Endothelial cell (in vitro differentiated cells): ENCODE data around the gene SHF. TPM values are rescaled to one million over a fixed set of nuclear protein-coding genes. Genes with fewer than 3 reads are reported as not detected.
A peak's percentile ranks its signal among the peaks of the same experiment; 100 is the strongest.

Experiments
- DNase-seq: peaks from one replicate; pipeline ENCODE4 v3.0.0; 2021; ENCODE audit warnings: low spot score
- H3K27ac Mint-ChIP-seq: one replicate; pipeline ENCODE4 v1.8.0; 2021; ENCODE audit warnings: mixed read lengths, inconsistent platforms; ENCODE audit not compliant: unreplicated experiment
- H3K27me3 Mint-ChIP-seq: one replicate; pipeline ENCODE4 v1.8.0; 2021; ENCODE audit warnings: mild to moderate bottlenecking, moderate library complexity, mixed read lengths, inconsistent platforms; ENCODE audit not compliant: unreplicated experiment
- H3K36me3 Mint-ChIP-seq: one replicate; pipeline ENCODE4 v1.8.0; 2021; ENCODE audit warnings: mild to moderate bottlenecking, low read depth, mixed read lengths, inconsistent platforms; ENCODE audit not compliant: unreplicated experiment
- H3K4me1 Mint-ChIP-seq: one replicate; pipeline ENCODE4 v1.8.0; 2021; ENCODE audit warnings: mild to moderate bottlenecking, mixed read lengths, inconsistent platforms; ENCODE audit not compliant: unreplicated experiment
- H3K4me3 Mint-ChIP-seq: one replicate; pipeline ENCODE4 v1.8.0; 2021; ENCODE audit warnings: mild to moderate bottlenecking, mixed read lengths, inconsistent platforms; ENCODE audit not compliant: unreplicated experiment
- H3K9me3 Mint-ChIP-seq: one replicate; pipeline ENCODE4 v1.8.0; 2021; ENCODE audit warnings: mixed read lengths, inconsistent platforms; ENCODE audit not compliant: unreplicated experiment
- CTCF ChIP-seq: fragments of 200-600 bp; sonication (generic); IDR thresholded peaks from one replicate; pipeline ENCODE4 v1.5.0; 2021; ENCODE audit warnings: antibody characterized with exemption; ENCODE audit not compliant: unreplicated experiment
- total RNA-seq: library from RNA; stranded (reverse); fragmentation: NEBNext Ultra II Directional; extraction: Animal tissue kit (Norgen Biotek cat#: 25700); gene quantifications from one replicate; pipeline ENCODE4 v1.2.1, GENCODE V29; 2021; ENCODE audit not compliant: unreplicated experiment

SHF gene
- total RNA-seq, 1 donor from 2014 or later, result 23.0 TPM

DNA sequence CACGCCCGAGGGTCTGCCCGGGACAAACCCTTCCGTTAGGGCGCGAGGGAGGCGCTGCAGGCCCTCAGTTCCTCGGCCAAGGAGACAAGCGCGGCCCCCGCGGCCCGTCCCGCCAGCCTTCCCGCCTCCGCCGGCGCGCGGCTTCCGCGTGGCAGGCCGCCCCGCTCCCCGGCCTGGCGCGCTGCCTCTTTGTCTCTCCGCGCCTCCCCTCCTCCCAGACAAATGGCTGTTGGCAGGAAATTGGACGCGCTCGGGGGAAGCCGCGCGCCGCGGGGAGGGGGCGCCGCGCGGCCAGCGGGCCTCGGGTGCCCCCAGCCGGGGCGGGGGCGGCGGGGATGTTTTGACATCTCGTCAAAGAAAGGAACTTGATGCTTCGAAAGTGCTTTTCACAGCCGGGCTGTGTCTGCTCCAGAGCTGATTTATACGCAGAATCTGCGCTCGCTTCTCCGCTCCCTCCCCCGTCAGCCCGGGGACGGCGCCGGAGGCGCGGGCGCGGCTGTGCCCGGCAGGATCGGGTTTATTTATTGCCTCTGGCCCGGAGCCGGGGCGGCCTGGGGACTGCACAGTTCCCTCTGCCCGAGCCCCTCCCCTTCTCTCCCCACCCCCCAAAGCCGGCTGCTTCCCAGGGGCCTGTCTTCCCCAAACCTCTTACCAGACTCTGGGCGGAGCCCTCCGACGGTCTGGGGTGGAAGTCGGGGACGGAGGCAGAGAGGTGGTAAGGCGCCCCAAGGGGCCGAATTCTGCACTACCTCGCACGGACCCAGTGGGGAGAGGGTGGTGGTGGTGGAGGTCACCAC is 20.7 kb downstream of the SHF start:
- Mint-ChIP-seq H3K9me3 (no peaks in the 10 kb centered on the region), H3K36me3 (peaks cover 9% of the 10 kb centered on the region), H3K4me1 (peaks cover 3% of the 10 kb centered on the region), H3K27ac (no peak overlapping the region), H3K27me3 (peaks cover 5% of the 10 kb centered on the region), H3K4me3 (no peak overlapping the region)
- peak; percentile 84 for DNase-seq
- TF ChIP-seq CTCF, result peak; percentile 49

DNA sequence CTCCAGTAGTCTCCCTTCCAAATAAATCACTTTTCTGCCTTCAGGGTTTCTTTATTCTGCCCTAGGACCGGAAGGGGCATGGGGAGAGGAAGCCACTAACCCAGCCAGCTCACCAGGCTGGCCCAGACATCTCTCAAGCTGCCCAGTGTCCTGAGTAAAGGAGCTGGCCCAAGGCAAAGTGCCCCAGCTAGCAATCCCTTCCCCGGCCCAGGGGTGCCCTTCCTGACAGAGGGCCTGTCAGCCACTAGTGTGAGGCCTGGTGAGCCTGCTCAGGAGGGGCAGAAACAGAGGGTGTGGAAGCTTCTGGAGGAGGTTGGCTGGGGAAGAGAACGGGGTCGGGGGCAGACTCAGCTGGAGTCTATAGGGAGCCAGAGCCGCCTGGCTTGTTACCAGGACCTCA is 22.2 kb downstream of the SHF start:
- no peak for TF ChIP-seq CTCF
- Mint-ChIP-seq H3K27me3 (peaks cover 5% of the 10 kb centered on the region), H3K36me3 (no peaks in the 10 kb centered on the region), H3K27ac (peak overlapping the region; percentile 11), H3K9me3 (no peaks in the 10 kb centered on the region), H3K4me3 (no peak overlapping the region), H3K4me1 (peaks cover 10% of the 10 kb centered on the region)
- no peak for DNase-seq

DNA sequence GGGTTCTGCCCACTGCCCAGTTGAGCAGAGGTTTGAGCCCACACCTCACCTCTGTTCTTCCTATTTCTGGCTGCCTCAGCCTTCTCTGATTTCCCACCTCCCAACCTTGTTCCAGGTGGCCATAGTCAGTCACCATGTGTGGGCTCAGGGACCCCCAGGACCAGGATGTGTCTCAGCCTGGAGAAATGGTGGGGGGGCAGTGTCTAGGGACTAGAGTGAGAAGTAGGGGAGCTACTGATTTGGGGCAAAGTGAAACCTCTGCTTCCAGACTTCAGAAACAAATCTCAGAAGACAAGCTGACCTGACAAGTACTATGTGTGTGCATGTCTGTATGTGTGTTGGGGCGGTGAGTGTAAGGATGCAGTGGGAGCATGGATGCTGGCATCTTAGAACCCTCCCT is 22.9 kb downstream of the SHF start:
- Mint-ChIP-seq H3K9me3 (no peaks in the 10 kb centered on the region), H3K36me3 (no peaks in the 10 kb centered on the region), H3K27me3 (peaks cover 11% of the 10 kb centered on the region), H3K4me3 (no peak overlapping the region), H3K27ac (peak overlapping the region; percentile 11), H3K4me1 (peaks cover 11% of the 10 kb centered on the region)
- DNase-seq, result no peak
- TF ChIP-seq CTCF, result no peak

DNA sequence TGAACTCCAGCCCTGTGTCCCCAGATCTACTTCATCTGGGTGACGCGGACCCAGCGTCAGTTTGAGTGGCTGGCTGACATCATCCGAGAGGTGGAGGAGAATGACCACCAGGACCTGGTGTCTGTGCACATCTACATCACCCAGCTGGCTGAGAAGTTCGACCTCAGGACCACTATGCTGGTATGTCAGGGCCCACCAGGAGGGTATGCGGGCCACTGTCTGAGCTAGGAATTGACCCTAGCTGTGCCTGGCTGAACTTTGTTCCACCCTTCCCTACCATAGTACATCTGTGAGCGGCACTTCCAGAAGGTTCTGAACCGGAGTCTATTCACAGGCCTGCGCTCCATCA is 24.3 kb downstream of the SHF start:
- Mint-ChIP-seq H3K4me1 (peaks cover 11% of the 10 kb centered on the region), H3K9me3 (no peaks in the 10 kb centered on the region), H3K27me3 (peaks cover 13% of the 10 kb centered on the region), H3K36me3 (no peaks in the 10 kb centered on the region), H3K4me3 (no peak overlapping the region), H3K27ac (no peak overlapping the region)
- no peak for DNase-seq
- no peak for TF ChIP-seq CTCF

DNA sequence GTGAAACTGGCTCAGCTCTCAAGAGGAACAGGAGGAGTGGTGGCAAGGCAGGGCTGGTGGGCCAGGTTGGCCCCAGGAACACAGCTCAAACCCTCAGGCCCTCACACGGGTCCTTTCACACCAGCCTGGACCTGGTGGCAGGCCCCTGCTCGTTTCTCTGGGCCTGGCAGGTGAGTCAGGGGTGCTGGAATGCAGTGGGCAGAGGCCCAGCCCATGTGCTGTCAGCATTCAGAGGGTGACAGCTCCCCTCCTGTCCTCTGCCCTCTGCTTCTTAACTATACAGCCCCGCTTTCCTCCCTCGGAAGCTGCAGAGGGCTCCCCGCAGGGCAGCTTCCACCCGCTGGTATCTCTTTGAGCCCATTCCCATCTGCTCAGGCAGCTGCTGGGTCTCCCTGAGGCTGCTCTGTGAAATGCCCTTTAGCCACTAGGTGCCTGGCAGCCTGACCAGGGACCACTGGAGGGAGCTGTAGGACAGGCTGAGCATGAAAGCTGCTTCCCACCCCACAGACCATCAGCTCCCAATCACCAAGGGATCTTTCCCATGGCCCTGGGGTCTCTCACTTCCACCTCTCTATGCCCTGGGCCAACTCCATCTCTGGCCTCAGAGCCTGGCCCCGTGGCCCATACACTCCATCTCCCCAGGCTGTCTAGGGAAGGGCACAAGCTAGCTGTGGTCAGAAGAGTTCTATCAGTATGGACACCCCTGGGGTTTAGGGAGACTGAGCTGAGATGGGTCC is 24.8 kb downstream of the SHF start:
- peak; percentile 54 for TF ChIP-seq CTCF

More for the DNA sequence above, 24.8 kb downstream of the SHF start:
- H3K4me1 Mint-ChIP-seq, result peaks cover 13% of the 10 kb centered on the region
- no peak overlapping the region for H3K27ac Mint-ChIP-seq
- no peaks in the 10 kb centered on the region for H3K9me3 Mint-ChIP-seq
- DNase-seq, result peak; percentile 89
- H3K36me3 Mint-ChIP-seq, result no peaks in the 10 kb centered on the region
- H3K4me3 Mint-ChIP-seq, result no peak overlapping the region
- peaks cover 15% of the 10 kb centered on the region for H3K27me3 Mint-ChIP-seq
